ENCODE results near the gene MLH1.

- TF ChIP-seq CTCF (conservative IDR thresholded peaks at IDR 0.05; ENCODE audit: low read depth, low read length) (no peak), EZH2 (IDR thresholded peaks at IDR 0.05; ENCODE audit: borderline replicate concordance, low read depth, low read length, poor library complexity, severe bottlenecking) (no peak)
These were observed 60.4 kb downstream of the MLH1 start for GRCh38 chr3:37053753-37054152.
